ENCODE measurements around the gene E2F6.

GRCh38 chr2:11399438-11399762 is 66.6 kb downstream of the E2F6 start:
- TF ChIP-seq POLR2AphosphoS5 (IDR thresholded peaks at IDR 0.05; ENCODE audit: low read depth, low read length) (no peak), REST (IDR thresholded peaks at IDR 0.05; ENCODE audit: insufficient read depth in 1 of 2, low read depth in 2 of 2, low read length in 2 of 2) (no peak), TAF1 (IDR thresholded peaks at IDR 0.05; ENCODE audit: borderline replicate concordance, insufficient read depth, low read length) (no peak), SIN3A (IDR thresholded peaks at IDR 0.05; ENCODE audit: borderline replicate concordance, insufficient read depth, low read length) (no peak), FOXP2 (optimal IDR thresholded peaks at IDR 0.05; ENCODE audit: borderline replicate concordance, extremely low read depth, extremely low read length, insufficient read depth) (no peak)

Data from PFSK-1 (cell line).